Nephron (organoid): Measurements from ENCODE around the gene GNAT2.

Experiments
- H3K27ac Mint-ChIP-seq, 3 experiments: 2 replicates each; pipeline ENCODE4 v1.8.0; 2020; ENCODE audit warnings: mixed read lengths in 3 of 3, mild to moderate bottlenecking in 2 of 3, moderate library complexity in 1 of 3
- H3K27me3 Mint-ChIP-seq: 2 replicates; pipeline ENCODE4 v1.8.0; 2021; ENCODE audit warnings: low read depth, mild to moderate bottlenecking, moderate library complexity, mixed read lengths
- H3K36me3 Mint-ChIP-seq: 2 replicates; pipeline ENCODE4 v1.8.0; 2020; ENCODE audit warnings: low read depth, mixed read lengths
- H3K4me1 Mint-ChIP-seq: 2 replicates; pipeline ENCODE4 v1.8.0; 2020; ENCODE audit warnings: mixed read lengths
- H3K4me3 Mint-ChIP-seq, 3 experiments: 2 replicates each; pipeline ENCODE4 v1.8.0; 2020; ENCODE audit warnings: mild to moderate bottlenecking in 3 of 3, mixed read lengths in 3 of 3, moderate library complexity in 2 of 3
- H3K9me3 Mint-ChIP-seq: 2 replicates; pipeline ENCODE4 v1.8.0; 2020; ENCODE audit warnings: mixed read lengths
- CTCF ChIP-seq, 3 experiments: fragments of 200-600 bp; sonication (generic); IDR thresholded peaks; one replicate each; pipeline ENCODE4 v1.5.0; 2021; ENCODE audit warnings: antibody characterized with exemption in 3 of 3; ENCODE audit not compliant: unreplicated experiment in 3 of 3

Gene GNAT2

GRCh38 chr1:109620401-109620791 lies 980 bp upstream of the GNAT2 start:
- Mint-ChIP-seq H3K36me3 (no peaks in the 10 kb centered on the region), H3K27me3 (no peaks in the 10 kb centered on the region), H3K9me3 (no peaks in the 10 kb centered on the region), H3K4me1 (peaks cover 55% of the 10 kb centered on the region), H3K4me3 (peak overlapping the region; percentile 96 to 99 (median 98)), H3K27ac (peak overlapping the region; percentile 74 to 99 (median 97))
- no peak for TF ChIP-seq CTCF (IDR thresholded peaks at IDR 0.05; ENCODE audit: unreplicated experiment in 3 of 3)

GRCh38 chr1:109618661-109619575 lies 498 bp downstream of the GNAT2 start:
- Mint-ChIP-seq H3K36me3 (no peaks in the 10 kb centered on the region), H3K4me3 (peak overlapping the region; percentile 96 to 99 (median 98))
- no peak for TF ChIP-seq CTCF (IDR thresholded peaks at IDR 0.05; ENCODE audit: unreplicated experiment in 3 of 3)

GRCh38 chr1:109617291-109617801 lies 2.1 kb downstream of the GNAT2 start:
- peak overlapping the region; percentile 37 to 68 (median 52) for H3K4me3 Mint-ChIP-seq
- no peaks in the 10 kb centered on the region for H3K27me3 Mint-ChIP-seq
- no peaks in the 10 kb centered on the region for H3K9me3 Mint-ChIP-seq
- peak overlapping the region; percentile 37 to 86 (median 60) for H3K27ac Mint-ChIP-seq
- no peaks in the 10 kb centered on the region for H3K36me3 Mint-ChIP-seq
- no peak for TF ChIP-seq CTCF (IDR thresholded peaks at IDR 0.05; ENCODE audit: unreplicated experiment in 3 of 3)
- peaks cover 39% of the 10 kb centered on the region for H3K4me1 Mint-ChIP-seq

More at GRCh38 chr1:109618661-109619575, 498 bp downstream of the GNAT2 start:
- Mint-ChIP-seq H3K27me3 (no peaks in the 10 kb centered on the region), H3K27ac (peak overlapping the region; percentile 74 to 99 (median 83)), H3K9me3 (no peaks in the 10 kb centered on the region), H3K4me1 (peaks cover 52% of the 10 kb centered on the region)

- Mint-ChIP-seq H3K27me3 (no peaks in the 10 kb centered on the region), H3K4me3 (peak overlapping the region; percentile 8 to 37 (median 26)), H3K36me3 (no peaks in the 10 kb centered on the region), H3K4me1 (peaks cover 29% of the 10 kb centered on the region), H3K9me3 (no peaks in the 10 kb centered on the region), H3K27ac (peak overlapping the region; percentile 37 to 86 (median 60))
- no peak for TF ChIP-seq CTCF (IDR thresholded peaks at IDR 0.05; ENCODE audit: unreplicated experiment in 3 of 3)
Measured at GRCh38 chr1:109616391-109616790, 3.0 kb downstream of the GNAT2 start.

GRCh38 chr1:109615879-109616278 lies 3.5 kb downstream of the GNAT2 start:
- H3K4me1 Mint-ChIP-seq, result peaks cover 28% of the 10 kb centered on the region
- no peaks in the 10 kb centered on the region for H3K27me3 Mint-ChIP-seq
- TF ChIP-seq CTCF (IDR thresholded peaks at IDR 0.05; ENCODE audit: unreplicated experiment in 3 of 3), result no peak
- no peak overlapping the region for H3K4me3 Mint-ChIP-seq
- H3K27ac Mint-ChIP-seq, result peak overlapping the region; percentile 37 to 86 (median 60)
- no peaks in the 10 kb centered on the region for H3K36me3 Mint-ChIP-seq
- no peaks in the 10 kb centered on the region for H3K9me3 Mint-ChIP-seq
